Thoracic aorta (tissue), 2 donors: Measurements from ENCODE around the gene LRRK1. TPM values are rescaled to one million over a fixed set of nuclear protein-coding genes. Genes with fewer than 3 reads are reported as not detected.

Experiments used
- ATAC-seq: fragments of 150-250 bp; one replicate; pipeline ENCODE4 v1.8.0; 2017; ENCODE audit warnings: low read depth; ENCODE audit not compliant: insufficient number of reproducible peaks, low FRiP score
- DNase-seq: peaks from one replicate; pipeline ENCODE4 v3.0.0-alpha.2; 2020; ENCODE audit warnings: low spot score
- H3K27ac ChIP-seq, 2 donors: fragments of 200-600 bp; sonication (generic); 1 replicate in 1 of 2; 2 replicates in 1 of 2; pipeline ENCODE4 v1.5.1; 2016; ENCODE audit warnings: mild to moderate bottlenecking in 2 of 2, moderate library complexity in 2 of 2
- H3K27me3 ChIP-seq: fragments of 200-600 bp; sonication (generic); replicated peaks from 2 replicates; pipeline ENCODE4 v1.6.0; 2016; ENCODE audit warnings: mild to moderate bottlenecking; ENCODE audit not compliant: insufficient read depth
- H3K36me3 ChIP-seq: fragments of 200-600 bp; sonication (generic); one replicate; pipeline ENCODE4 v1.5.1; 2016
- H3K4me1 ChIP-seq, 2 donors: fragments of 200-600 bp; sonication (generic); 1 replicate in 1 of 2; 2 replicates in 1 of 2; pipeline versions ENCODE4 v1.5.1 to v1.6.0; 2016; ENCODE audit warnings: low read depth in 2 of 2, mild to moderate bottlenecking in 1 of 2; ENCODE audit not compliant: control insufficient read depth in 1 of 2
- H3K4me3 ChIP-seq: fragments of 200-600 bp; sonication (generic); 2 replicates; pipeline ENCODE4 v1.5.1; 2016; ENCODE audit warnings: mild to moderate bottlenecking
- H3K9me3 ChIP-seq: fragments of 200-600 bp; sonication (generic); 2 replicates; pipeline ENCODE4 v1.5.1; 2016
- total RNA-seq, 2 donors: library from RNA; depleted of rRNA; stranded (reverse); fragments of >200 nt; gene quantifications; one replicate each; pipeline versions ENCODE4 v1.1.0 to v1.2.3, GENCODE V29; 2016
- TF ChIP-seq, protein P1 (sequence below): fragments of 200-600 bp; sonication (generic); IDR thresholded peaks from one replicate; pipeline ENCODE4 v1.5.1; 2019; ENCODE audit warnings: antibody characterized with exemption

Gene LRRK1
- total RNA-seq, 2 donors from 2014 or later, result 17.2 to 47.1 TPM

DNA sequence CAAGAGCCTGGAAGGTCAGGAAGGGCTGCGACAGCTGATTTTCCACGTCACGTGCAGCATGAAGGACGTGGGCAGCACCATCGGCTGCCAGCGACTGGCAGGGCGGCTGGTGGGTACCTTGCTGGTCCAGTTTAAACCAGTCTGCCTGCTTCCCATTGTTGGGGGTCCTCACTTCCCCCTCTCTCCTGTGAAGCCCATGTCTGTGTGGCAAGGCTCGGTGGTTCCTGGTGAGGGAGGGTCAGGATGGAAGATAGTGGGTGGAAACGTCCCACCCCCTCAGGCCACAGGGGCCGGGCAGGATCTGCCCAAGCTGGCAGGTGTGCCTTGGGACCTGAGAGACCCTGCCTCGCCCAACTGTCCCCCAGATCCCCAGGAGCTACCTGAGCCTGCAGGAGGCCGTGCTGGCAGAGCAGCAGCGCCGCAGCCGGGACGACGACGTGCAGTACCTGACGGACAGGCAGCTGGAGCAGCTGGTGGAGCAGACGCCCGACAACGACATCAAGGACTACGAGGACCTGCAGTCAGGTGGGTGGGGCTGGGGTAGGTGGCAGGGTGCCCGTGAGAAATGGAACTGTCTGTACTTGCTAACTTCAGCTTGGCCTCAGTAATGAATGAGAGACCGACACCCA, 108.2 kb downstream of the LRRK1 start:
- ATAC-seq, result no peak
- TF ChIP-seq, protein P1, sequence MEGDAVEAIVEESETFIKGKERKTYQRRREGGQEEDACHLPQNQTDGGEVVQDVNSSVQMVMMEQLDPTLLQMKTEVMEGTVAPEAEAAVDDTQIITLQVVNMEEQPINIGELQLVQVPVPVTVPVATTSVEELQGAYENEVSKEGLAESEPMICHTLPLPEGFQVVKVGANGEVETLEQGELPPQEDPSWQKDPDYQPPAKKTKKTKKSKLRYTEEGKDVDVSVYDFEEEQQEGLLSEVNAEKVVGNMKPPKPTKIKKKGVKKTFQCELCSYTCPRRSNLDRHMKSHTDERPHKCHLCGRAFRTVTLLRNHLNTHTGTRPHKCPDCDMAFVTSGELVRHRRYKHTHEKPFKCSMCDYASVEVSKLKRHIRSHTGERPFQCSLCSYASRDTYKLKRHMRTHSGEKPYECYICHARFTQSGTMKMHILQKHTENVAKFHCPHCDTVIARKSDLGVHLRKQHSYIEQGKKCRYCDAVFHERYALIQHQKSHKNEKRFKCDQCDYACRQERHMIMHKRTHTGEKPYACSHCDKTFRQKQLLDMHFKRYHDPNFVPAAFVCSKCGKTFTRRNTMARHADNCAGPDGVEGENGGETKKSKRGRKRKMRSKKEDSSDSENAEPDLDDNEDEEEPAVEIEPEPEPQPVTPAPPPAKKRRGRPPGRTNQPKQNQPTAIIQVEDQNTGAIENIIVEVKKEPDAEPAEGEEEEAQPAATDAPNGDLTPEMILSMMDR, result no peak
- H3K36me3 ChIP-seq, result peaks cover 4% of the 10 kb centered on the region

DNA sequence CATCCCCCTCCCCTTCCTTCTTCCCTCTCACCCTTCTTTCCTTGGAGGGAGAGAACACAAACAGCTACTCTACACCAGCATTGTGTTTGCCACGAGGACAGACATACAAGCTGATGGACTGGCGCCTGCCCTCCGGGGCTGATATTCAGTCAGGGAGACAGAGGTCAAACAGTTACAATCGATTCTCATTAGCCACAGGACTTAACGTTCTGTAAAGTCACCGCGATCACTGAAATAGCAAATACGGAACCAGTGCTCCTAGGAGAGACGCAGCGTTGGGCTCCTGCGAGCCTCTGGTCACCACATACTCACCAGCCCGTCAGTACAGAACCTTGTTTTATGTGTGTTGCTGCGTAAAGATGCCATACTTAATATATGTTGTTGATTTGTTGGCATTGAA, 108.8 kb downstream of the LRRK1 start:
- Histone ChIP-seq H3K9me3 (no peaks in the 10 kb centered on the region), H3K27me3 (no peaks in the 10 kb centered on the region), H3K4me1 (no peaks in the 10 kb centered on the region), H3K27ac (no peak overlapping the region), H3K36me3 (peaks cover 4% of the 10 kb centered on the region), H3K4me3 (no peak overlapping the region)
- TF ChIP-seq, protein P1, result no peak
- DNase-seq (no peak), ATAC-seq (no peak)

More for the DNA sequence above, 108.2 kb downstream of the LRRK1 start:
- Histone ChIP-seq H3K27me3 (no peaks in the 10 kb centered on the region), H3K4me3 (no peak overlapping the region), H3K9me3 (no peaks in the 10 kb centered on the region), H3K4me1 (no peaks in the 10 kb centered on the region), H3K27ac (no peak overlapping the region)
- DNase-seq, result no peak

- no peak for ATAC-seq
- Histone ChIP-seq H3K4me3 (no peak overlapping the region), H3K27me3 (no peaks in the 10 kb centered on the region), H3K36me3 (peaks cover 4% of the 10 kb centered on the region), H3K4me1 (no peaks in the 10 kb centered on the region), H3K27ac (no peak overlapping the region), H3K9me3 (no peaks in the 10 kb centered on the region)
- TF ChIP-seq, protein P1, result no peak
- no peak for DNase-seq
Measured at GRCh38 chr15:101028321-101028720, 109.2 kb downstream of the LRRK1 start.

DNA sequence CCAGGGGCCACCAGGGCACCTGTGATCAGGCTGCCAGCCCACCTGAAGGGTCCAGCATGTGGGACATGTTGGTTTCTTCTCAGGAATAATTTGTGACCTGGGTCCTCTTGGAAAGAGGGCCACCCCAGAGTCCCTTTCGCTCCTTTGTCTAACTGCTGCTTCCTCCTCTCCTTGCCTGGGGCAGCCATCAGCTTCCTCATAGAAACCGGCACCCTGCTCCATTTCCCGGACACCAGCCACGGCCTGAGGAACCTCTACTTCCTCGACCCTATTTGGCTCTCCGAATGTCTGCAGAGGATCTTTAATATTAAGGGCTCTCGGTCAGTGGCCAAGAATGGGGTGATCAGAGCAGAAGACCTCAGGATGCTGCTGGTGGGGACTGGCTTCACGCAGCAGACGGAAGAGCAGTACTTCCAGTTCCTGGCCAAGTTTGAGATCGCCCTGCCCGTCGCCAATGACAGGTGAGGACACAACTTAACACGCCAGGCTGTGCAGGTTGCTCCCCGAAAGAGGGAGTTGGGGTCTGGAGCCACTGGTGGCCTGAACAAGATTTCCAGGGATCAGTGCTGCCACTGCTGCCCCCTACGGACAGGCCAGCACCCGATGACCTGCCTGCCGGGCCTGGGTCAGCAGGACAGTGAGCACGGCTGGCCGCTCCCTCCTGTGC, 109.7 kb downstream of the LRRK1 start:
- no peaks in the 10 kb centered on the region for H3K27me3 ChIP-seq
- no peak overlapping the region for H3K4me3 ChIP-seq
- DNase-seq, result no peak
- peaks cover under 1% of the 10 kb centered on the region for H3K9me3 ChIP-seq
- TF ChIP-seq, protein P1, result no peak
- H3K36me3 ChIP-seq, result peaks cover 4% of the 10 kb centered on the region
- H3K4me1 ChIP-seq, result no peaks in the 10 kb centered on the region
- ATAC-seq, result no peak
- no peak overlapping the region for H3K27ac ChIP-seq

DNA sequence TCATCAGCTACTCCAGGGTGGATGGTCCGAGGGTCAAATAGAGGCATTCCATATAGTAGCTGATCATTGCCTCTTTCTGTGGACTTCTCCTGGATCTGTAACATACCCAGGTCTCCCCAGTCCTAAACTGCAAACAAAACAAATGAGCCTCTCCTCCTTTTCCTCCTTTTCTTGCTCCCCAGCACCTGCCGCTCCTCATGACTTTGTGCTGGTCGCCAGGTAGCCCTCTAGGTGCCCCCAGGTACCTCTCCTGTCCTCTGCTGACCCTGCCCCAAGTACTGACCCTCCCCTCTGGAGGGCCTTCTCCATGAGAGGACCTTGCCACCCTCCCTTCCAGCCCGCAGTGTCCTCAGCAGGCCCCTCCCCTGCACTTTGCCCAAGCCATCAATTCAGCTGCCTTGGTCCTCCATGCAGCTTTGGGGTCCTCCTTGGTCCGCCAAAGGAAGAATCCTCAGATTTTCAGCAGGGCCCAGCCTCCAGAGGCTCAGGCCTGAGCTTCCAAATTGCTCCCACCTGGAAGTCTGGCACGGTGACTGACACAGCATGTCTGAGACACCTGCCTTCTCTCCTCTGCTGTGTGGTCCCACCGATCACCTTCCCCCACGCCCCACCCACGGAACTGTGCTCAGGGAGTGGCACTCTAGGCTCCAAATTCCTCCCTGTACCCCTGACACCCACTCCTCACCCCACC, 111.0 kb downstream of the LRRK1 start:
- Histone ChIP-seq H3K4me1 (no peaks in the 10 kb centered on the region), H3K9me3 (peaks cover 11% of the 10 kb centered on the region), H3K36me3 (peaks cover 4% of the 10 kb centered on the region), H3K4me3 (no peak overlapping the region), H3K27me3 (no peaks in the 10 kb centered on the region), H3K27ac (no peak overlapping the region)
- ATAC-seq, result no peak
- no peak for DNase-seq
- TF ChIP-seq, protein P1, result no peak
